Loucy (cell line): Measurements from ENCODE around the gene IP6K2.

Source experiments
- CTCF ChIP-seq: fragments of 200-600 bp; sonication (generic); conservative IDR thresholded peaks from 2 replicates; pipeline ENCODE4 v1.5.1; 2014; ENCODE audit warnings: mild to moderate bottlenecking, antibody characterized with exemption, low read length
- EZH2phosphoT487 ChIP-seq: fragments of 200-600 bp; IDR thresholded peaks from 2 replicates; pipeline ENCODE4 v1.6.1; 2018; ENCODE audit warnings: antibody characterized with exemption, mild to moderate bottlenecking, moderate library complexity, borderline replicate concordance

GRCh38 chr3:48663489-48664312, 53.3 kb downstream of the IP6K2 start:
- TF ChIP-seq CTCF = no peak
- no peak for TF ChIP-seq EZH2phosphoT487
